Liver (tissue), 9 donors: Measurements from ENCODE around the gene TM9SF3. TPM values are rescaled to one million over a fixed set of nuclear protein-coding genes. Genes with fewer than 3 reads are reported as not detected.
"Not testable (repeated sequence)": the region's sequence is repeated elsewhere in the genome, so short reads cannot be mapped to it uniquely, and the experiment has no call there.

Experiments
- DNase-seq: peaks from one replicate; pipeline ENCODE4 v3.0.0-alpha.2; 2017; ENCODE audit warnings: low spot score
- H3K27ac ChIP-seq, 2 donors: one replicate each; pipeline ENCODE4 v1.7.0; 2013; ENCODE audit warnings: inconsistent platforms in 2 of 2, low read length in 2 of 2, control low read depth in 1 of 2, low read depth in 1 of 2, mild to moderate bottlenecking in 1 of 2
- H3K27me3 ChIP-seq, 4 donors: one replicate each; pipeline versions ENCODE4 v1.6.1 to v1.7.0; 2013; ENCODE audit warnings: low read length in 3 of 4, inconsistent platforms in 1 of 4, mild to moderate bottlenecking in 1 of 4, moderate library complexity in 1 of 4; ENCODE audit not compliant: control insufficient read depth in 4 of 4, insufficient read depth in 4 of 4
- H3K36me3 ChIP-seq, 4 donors: one replicate each; pipeline versions ENCODE4 v1.6.1 to v1.7.0; 2013; ENCODE audit warnings: low read length in 3 of 4, mild to moderate bottlenecking in 3 of 4, low read depth in 1 of 4, moderate library complexity in 1 of 4; ENCODE audit not compliant: control insufficient read depth in 4 of 4, insufficient read depth in 3 of 4
- H3K4me1 ChIP-seq, 4 donors: one replicate each; pipeline versions ENCODE4 v1.6.1 to v1.7.0; 2013; ENCODE audit warnings: low read length in 3 of 4, mild to moderate bottlenecking in 3 of 4, moderate library complexity in 1 of 4; ENCODE audit not compliant: control insufficient read depth in 4 of 4, insufficient read depth in 4 of 4
- H3K4me3 ChIP-seq, 3 donors: one replicate each; pipeline versions ENCODE4 v1.6.1 to v1.7.0; 2013; ENCODE audit warnings: low read length in 3 of 3, control low read depth in 1 of 3, low read depth in 1 of 3, mild to moderate bottlenecking in 1 of 3
- H3K9ac ChIP-seq, 2 donors: one replicate each; pipeline ENCODE4 v1.7.0; 2013; ENCODE audit warnings: low read length in 2 of 2, mild to moderate bottlenecking in 2 of 2, moderate library complexity in 2 of 2, control low read depth in 1 of 2, low read depth in 1 of 2
- H3K9me3 ChIP-seq, 4 donors: one replicate each; pipeline versions ENCODE4 v1.6.1 to v1.7.0; 2013; ENCODE audit warnings: low read length in 3 of 4; ENCODE audit not compliant: control insufficient read depth in 4 of 4
- EGR1 ChIP-seq, 2 donors: IDR thresholded peaks; 2 replicates each; pipeline ENCODE4 v1.6.1; 2016 to 2018; ENCODE audit warnings: antibody characterized with exemption in 2 of 2, low read depth in 2 of 2
- FOXA1 ChIP-seq: IDR thresholded peaks from 2 replicates; pipeline ENCODE4 v1.6.1; 2016; ENCODE audit warnings: antibody characterized with exemption
- FOXA2 ChIP-seq: IDR thresholded peaks from 2 replicates; pipeline ENCODE4 v1.6.1; 2016; ENCODE audit warnings: antibody characterized with exemption
- GABPA ChIP-seq, 2 donors: IDR thresholded peaks in 1 of 2; conservative IDR thresholded peaks in 1 of 2; 2 replicates each; pipeline ENCODE4 v1.6.1; 2016; ENCODE audit warnings: antibody characterized with exemption in 2 of 2, mild to moderate bottlenecking in 1 of 2, moderate library complexity in 1 of 2
- HNF4A ChIP-seq, 2 donors: conservative IDR thresholded peaks; 2 replicates each; pipeline ENCODE4 v1.6.1; 2016; ENCODE audit warnings: antibody characterized with exemption in 2 of 2, mild to moderate bottlenecking in 2 of 2
- HNF4G ChIP-seq: IDR thresholded peaks from 2 replicates; pipeline ENCODE4 v1.6.1; 2016; ENCODE audit warnings: antibody characterized with exemption
- JUND ChIP-seq, 2 donors: IDR thresholded peaks; 2 replicates each; pipeline ENCODE4 v1.6.1; 2016; ENCODE audit warnings: antibody characterized with exemption in 2 of 2
- NR2F2 ChIP-seq: IDR thresholded peaks from 2 replicates; pipeline ENCODE4 v1.6.1; 2016; ENCODE audit warnings: antibody characterized with exemption
- RAD21 ChIP-seq, 2 donors: IDR thresholded peaks; 2 replicates each; pipeline ENCODE4 v1.6.1; 2016; ENCODE audit warnings: antibody characterized with exemption in 2 of 2, mild to moderate bottlenecking in 2 of 2
- RXRA ChIP-seq, 2 donors: IDR thresholded peaks; 2 replicates each; pipeline ENCODE4 v1.6.1; 2017 to 2018; ENCODE audit warnings: antibody characterized with exemption in 2 of 2, mild to moderate bottlenecking in 1 of 2
- SP1 ChIP-seq: IDR thresholded peaks from 2 replicates; pipeline ENCODE4 v1.6.1; 2018; ENCODE audit warnings: antibody characterized with exemption, mild to moderate bottlenecking
- TAF1 ChIP-seq: conservative IDR thresholded peaks from 2 replicates; pipeline ENCODE4 v1.6.1; 2016; ENCODE audit warnings: antibody characterized with exemption, mild to moderate bottlenecking
- YY1 ChIP-seq: IDR thresholded peaks from 2 replicates; pipeline ENCODE4 v1.6.1; 2016; ENCODE audit warnings: antibody characterized with exemption, mild to moderate bottlenecking
- WGBS: extraction: QIAGEN DNeasy Blood & Tissue Kit; methylation state at CpG from one replicate; pipeline ENCODE4 v1.1.7; 2013; 5-methylcytosine and 5-hydroxymethylcytosine counted together
- polyA plus RNA-seq, 2 donors: library from polyadenylated mRNA; stranded (reverse) in 1 of 2; unstranded in 1 of 2; fragments of 200-250 nt in 1 of 2; fragments of >200 nt in 1 of 2; fragmentation: Nextera tagmentation in 1 of 2; extraction: Ambion mirVana in 1 of 2; gene quantifications; one replicate each; pipeline versions ENCODE4 v1.2.1 to v1.2.3, GENCODE V29; 2013 to 2015
- total RNA-seq, 2 donors: library from RNA; depleted of rRNA; stranded (reverse); fragments of >200 nt; gene quantifications; one replicate each; pipeline ENCODE4 v1.2.3, GENCODE V29; 2014
- TF ChIP-seq, protein P1 (sequence below): IDR thresholded peaks from 2 replicates; pipeline ENCODE4 v1.6.1; 2016; ENCODE audit warnings: antibody characterized with exemption, mild to moderate bottlenecking
- TF ChIP-seq, protein P2 (sequence below): IDR thresholded peaks from 2 replicates; pipeline ENCODE4 v1.6.1; 2016; ENCODE audit warnings: antibody characterized with exemption
- TF ChIP-seq, protein P3 (sequence below): fragments of 150-350 bp; IDR thresholded peaks from 2 replicates; pipeline ENCODE4 v1.5.1; 2017; ENCODE audit warnings: improper control_type of control experiment, low read depth, low read length; ENCODE audit not compliant: missing input control
- TF ChIP-seq, protein P4 (sequence below): IDR thresholded peaks from 2 replicates; pipeline ENCODE4 v1.6.1; 2016; ENCODE audit warnings: antibody characterized with exemption
- donor health status: healthy.
- donor health status: healthy.
- donor health status: healthy.
- donor health status: healthy.
- donor health status: healthy.

TM9SF3 gene
- total and polyA plus RNA-seq, 4 donors, result 20.5 to 115 (median 55.4) TPM

DNA sequence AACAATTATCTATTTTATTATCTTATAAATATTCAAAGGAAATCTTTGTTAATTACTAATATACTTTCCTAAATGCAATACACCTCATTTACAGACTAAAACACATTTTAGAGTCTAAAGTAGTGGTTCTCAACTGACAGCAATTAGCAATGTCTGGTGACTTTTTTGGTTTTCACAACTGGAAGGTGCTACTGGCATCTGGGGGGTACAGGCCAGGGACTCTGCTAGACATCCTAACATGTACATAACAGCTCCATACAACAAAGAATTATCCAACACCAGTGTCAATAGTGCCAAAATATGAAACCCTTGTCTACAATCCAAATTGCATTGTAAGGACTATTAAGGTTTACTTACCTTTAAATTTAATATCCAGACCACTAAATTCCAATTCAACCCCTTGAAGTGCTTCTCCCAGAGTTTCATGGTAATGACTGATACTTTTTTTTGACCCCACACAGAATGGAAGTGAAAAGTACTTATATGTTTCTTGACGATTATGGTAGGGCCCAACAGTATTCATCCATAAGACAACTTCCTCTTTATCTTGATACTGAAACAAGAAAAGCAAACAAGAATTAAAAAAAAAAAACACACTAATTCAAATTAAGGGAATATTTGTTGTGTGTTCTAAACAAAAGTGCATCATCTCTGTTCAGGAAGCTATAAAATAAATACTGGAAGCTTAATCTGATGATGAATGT lies 10.4 kb downstream of the TM9SF3 start:
- Histone ChIP-seq H3K36me3 (peaks cover 0 to 9% (median under 1%) of the 10 kb centered on the region in 4 donors), H3K27ac (no peak overlapping the region), H3K27me3 (no peaks in the 10 kb centered on the region), H3K4me1 (peaks cover 3 to 22% (median 10%) of the 10 kb centered on the region in 4 donors), H3K9me3 (no peaks in the 10 kb centered on the region), H3K9ac (no peak overlapping the region), H3K4me3 (no peak overlapping the region)
- 69% methylated on average over 1 of the region's 1 CpG for WGBS
- TF ChIP-seq YY1 (no peak), RXRA (IDR thresholded peaks at IDR 0.05) (no peak), GABPA (IDR thresholded peaks at IDR 0.05 in 1 of 2, conservative IDR thresholded peaks at IDR 0.05 in 1 of 2) (no peak), RAD21 (IDR thresholded peaks at IDR 0.05) (no peak), SP1 (no peak), HNF4A (conservative IDR thresholded peaks at IDR 0.05) (no peak), FOXA2 (no peak), NR2F2 (no peak), JUND (IDR thresholded peaks at IDR 0.05) (no peak), FOXA1 (no peak), TAF1 (no peak), EGR1 (IDR thresholded peaks at IDR 0.05; ENCODE audit: low read depth in 2 of 2) (no peak), HNF4G (no peak)
- TF ChIP-seq, protein P1, sequence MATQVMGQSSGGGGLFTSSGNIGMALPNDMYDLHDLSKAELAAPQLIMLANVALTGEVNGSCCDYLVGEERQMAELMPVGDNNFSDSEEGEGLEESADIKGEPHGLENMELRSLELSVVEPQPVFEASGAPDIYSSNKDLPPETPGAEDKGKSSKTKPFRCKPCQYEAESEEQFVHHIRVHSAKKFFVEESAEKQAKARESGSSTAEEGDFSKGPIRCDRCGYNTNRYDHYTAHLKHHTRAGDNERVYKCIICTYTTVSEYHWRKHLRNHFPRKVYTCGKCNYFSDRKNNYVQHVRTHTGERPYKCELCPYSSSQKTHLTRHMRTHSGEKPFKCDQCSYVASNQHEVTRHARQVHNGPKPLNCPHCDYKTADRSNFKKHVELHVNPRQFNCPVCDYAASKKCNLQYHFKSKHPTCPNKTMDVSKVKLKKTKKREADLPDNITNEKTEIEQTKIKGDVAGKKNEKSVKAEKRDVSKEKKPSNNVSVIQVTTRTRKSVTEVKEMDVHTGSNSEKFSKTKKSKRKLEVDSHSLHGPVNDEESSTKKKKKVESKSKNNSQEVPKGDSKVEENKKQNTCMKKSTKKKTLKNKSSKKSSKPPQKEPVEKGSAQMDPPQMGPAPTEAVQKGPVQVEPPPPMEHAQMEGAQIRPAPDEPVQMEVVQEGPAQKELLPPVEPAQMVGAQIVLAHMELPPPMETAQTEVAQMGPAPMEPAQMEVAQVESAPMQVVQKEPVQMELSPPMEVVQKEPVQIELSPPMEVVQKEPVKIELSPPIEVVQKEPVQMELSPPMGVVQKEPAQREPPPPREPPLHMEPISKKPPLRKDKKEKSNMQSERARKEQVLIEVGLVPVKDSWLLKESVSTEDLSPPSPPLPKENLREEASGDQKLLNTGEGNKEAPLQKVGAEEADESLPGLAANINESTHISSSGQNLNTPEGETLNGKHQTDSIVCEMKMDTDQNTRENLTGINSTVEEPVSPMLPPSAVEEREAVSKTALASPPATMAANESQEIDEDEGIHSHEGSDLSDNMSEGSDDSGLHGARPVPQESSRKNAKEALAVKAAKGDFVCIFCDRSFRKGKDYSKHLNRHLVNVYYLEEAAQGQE, result no peak
- TF ChIP-seq, protein P2, sequence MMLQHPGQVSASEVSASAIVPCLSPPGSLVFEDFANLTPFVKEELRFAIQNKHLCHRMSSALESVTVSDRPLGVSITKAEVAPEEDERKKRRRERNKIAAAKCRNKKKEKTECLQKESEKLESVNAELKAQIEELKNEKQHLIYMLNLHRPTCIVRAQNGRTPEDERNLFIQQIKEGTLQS, result no peak
- TF ChIP-seq, protein P3, sequence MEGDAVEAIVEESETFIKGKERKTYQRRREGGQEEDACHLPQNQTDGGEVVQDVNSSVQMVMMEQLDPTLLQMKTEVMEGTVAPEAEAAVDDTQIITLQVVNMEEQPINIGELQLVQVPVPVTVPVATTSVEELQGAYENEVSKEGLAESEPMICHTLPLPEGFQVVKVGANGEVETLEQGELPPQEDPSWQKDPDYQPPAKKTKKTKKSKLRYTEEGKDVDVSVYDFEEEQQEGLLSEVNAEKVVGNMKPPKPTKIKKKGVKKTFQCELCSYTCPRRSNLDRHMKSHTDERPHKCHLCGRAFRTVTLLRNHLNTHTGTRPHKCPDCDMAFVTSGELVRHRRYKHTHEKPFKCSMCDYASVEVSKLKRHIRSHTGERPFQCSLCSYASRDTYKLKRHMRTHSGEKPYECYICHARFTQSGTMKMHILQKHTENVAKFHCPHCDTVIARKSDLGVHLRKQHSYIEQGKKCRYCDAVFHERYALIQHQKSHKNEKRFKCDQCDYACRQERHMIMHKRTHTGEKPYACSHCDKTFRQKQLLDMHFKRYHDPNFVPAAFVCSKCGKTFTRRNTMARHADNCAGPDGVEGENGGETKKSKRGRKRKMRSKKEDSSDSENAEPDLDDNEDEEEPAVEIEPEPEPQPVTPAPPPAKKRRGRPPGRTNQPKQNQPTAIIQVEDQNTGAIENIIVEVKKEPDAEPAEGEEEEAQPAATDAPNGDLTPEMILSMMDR, result no peak
- TF ChIP-seq, protein P4, sequence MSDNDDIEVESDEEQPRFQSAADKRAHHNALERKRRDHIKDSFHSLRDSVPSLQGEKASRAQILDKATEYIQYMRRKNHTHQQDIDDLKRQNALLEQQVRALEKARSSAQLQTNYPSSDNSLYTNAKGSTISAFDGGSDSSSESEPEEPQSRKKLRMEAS, result no peak
- DNase-seq, result no peak

DNA sequence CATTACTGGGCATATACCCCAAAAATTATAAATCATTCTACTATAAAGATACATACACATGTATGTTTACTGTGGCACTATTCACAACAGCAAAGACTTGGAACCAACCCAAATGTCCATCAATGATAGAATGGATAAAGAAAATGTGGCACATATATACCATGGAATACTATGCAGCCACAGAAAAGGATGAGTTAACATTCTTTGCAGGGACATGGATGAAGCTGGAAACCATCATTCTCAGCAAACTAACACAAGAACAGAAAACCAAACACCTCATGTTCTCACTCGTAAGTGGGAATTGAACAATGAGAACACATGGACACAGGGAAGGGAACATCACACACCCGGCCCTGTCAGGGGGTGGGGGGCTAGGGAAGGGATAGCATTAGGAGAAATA lies 12.2 kb downstream of the TM9SF3 start:
- DNase-seq, result not testable (repeated sequence)
- peaks cover 0 to 23% (median 11%) of the 10 kb centered on the region in 4 donors for H3K4me1 ChIP-seq
- 100% methylated on average over 2 of the region's 2 CpGs for WGBS

More for the DNA sequence above, 12.2 kb downstream of the TM9SF3 start:
- not testable (repeated sequence) for H3K9me3 ChIP-seq, H3K27me3 ChIP-seq, H3K9ac ChIP-seq, H3K27ac ChIP-seq, H3K4me3 ChIP-seq, H3K36me3 ChIP-seq
